Suprapubic skin (tissue), 4 donors: Measurements from ENCODE around the gene SFTPD.

Experiments used
- POLR2A ChIP-seq, 2 donors: fragments of 450-650 bp; IDR thresholded peaks; one replicate each; pipeline ENCODE4 v1.6.1; 2017; ENCODE audit warnings: antibody characterized with exemption in 2 of 2, mild to moderate bottlenecking in 2 of 2, moderate library complexity in 2 of 2
- POLR2AphosphoS5 ChIP-seq, 3 donors: sonication (generic); formaldehyde crosslinking; IDR thresholded peaks; one replicate each; pipeline ENCODE4 v1.6.1; 2017; ENCODE audit warnings: antibody characterized with exemption in 3 of 3
- TF ChIP-seq, protein P1 (sequence below), 2 donors: fragments of 200-600 bp in 1 of 2; fragments of 450-650 bp in 1 of 2; sonication (generic) in 1 of 2; IDR thresholded peaks; one replicate each; pipeline ENCODE4 v1.5.1; 2016 to 2019; ENCODE audit warnings: antibody characterized with exemption in 2 of 2, mild to moderate bottlenecking in 1 of 2, moderate library complexity in 1 of 2

- TF ChIP-seq POLR2A (IDR thresholded peaks at IDR 0.05) (no peak), POLR2AphosphoS5 (IDR thresholded peaks at IDR 0.05) (no peak)
- TF ChIP-seq, protein P1, sequence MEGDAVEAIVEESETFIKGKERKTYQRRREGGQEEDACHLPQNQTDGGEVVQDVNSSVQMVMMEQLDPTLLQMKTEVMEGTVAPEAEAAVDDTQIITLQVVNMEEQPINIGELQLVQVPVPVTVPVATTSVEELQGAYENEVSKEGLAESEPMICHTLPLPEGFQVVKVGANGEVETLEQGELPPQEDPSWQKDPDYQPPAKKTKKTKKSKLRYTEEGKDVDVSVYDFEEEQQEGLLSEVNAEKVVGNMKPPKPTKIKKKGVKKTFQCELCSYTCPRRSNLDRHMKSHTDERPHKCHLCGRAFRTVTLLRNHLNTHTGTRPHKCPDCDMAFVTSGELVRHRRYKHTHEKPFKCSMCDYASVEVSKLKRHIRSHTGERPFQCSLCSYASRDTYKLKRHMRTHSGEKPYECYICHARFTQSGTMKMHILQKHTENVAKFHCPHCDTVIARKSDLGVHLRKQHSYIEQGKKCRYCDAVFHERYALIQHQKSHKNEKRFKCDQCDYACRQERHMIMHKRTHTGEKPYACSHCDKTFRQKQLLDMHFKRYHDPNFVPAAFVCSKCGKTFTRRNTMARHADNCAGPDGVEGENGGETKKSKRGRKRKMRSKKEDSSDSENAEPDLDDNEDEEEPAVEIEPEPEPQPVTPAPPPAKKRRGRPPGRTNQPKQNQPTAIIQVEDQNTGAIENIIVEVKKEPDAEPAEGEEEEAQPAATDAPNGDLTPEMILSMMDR (IDR thresholded peaks at IDR 0.05): no peak
Observed at GRCh38 chr10:79940431-79940830, 8.5 kb downstream of the SFTPD start.
